Upper lobe of left lung (tissue), 6 donors: ENCODE measurements around the gene NLGN1. TPM values are rescaled to one million over a fixed set of nuclear protein-coding genes. Genes with fewer than 3 reads are reported as not detected.

Experiments
- ATAC-seq, 2 donors: fragments of 200-7000 bp; cut with Tn5 transposase; one replicate each; pipeline ENCODE4 v1.9.1; 2022; ENCODE audit warnings: mild to moderate bottlenecking in 2 of 2, moderate library complexity in 2 of 2; ENCODE audit not compliant: low FRiP score in 2 of 2
- DNase-seq, 2 donors: peaks; one replicate each; pipeline ENCODE4 v3.0.0-alpha.2; 2019 to 2020
- H3K27ac ChIP-seq, 4 donors: fragments of 200-600 bp; sonication (generic); one replicate each; pipeline ENCODE4 v1.5.1; 2016 to 2019
- H3K27me3 ChIP-seq, 4 donors: fragments of 200-600 bp; sonication (generic); one replicate each; pipeline ENCODE4 v1.5.1; 2017 to 2019
- H3K36me3 ChIP-seq, 4 donors: fragments of 200-600 bp; sonication (generic); one replicate each; pipeline ENCODE4 v1.5.1; 2016 to 2019
- H3K4me1 ChIP-seq, 4 donors: fragments of 200-600 bp; sonication (generic); one replicate each; pipeline ENCODE4 v1.5.1; 2018 to 2019
- H3K4me3 ChIP-seq, 4 donors: fragments of 200-600 bp; sonication (generic); one replicate each; pipeline ENCODE4 v1.5.1; 2017 to 2019; ENCODE audit warnings: mild to moderate bottlenecking in 2 of 4, moderate library complexity in 1 of 4
- H3K9me3 ChIP-seq, 4 donors: fragments of 200-600 bp; sonication (generic); one replicate each; pipeline ENCODE4 v1.5.1; 2018 to 2019
- EP300 ChIP-seq, 4 donors: sonication (generic); formaldehyde crosslinking; IDR thresholded peaks; one replicate each; pipeline ENCODE4 v1.5.1; 2017; ENCODE audit warnings: antibody characterized with exemption in 4 of 4, control low read depth in 2 of 4
- POLR2A ChIP-seq, 4 donors: fragments of 450-650 bp; IDR thresholded peaks; one replicate each; pipeline ENCODE4 v1.5.1; 2016 to 2017; ENCODE audit warnings: antibody characterized with exemption in 4 of 4, mild to moderate bottlenecking in 2 of 4
- POLR2AphosphoS5 ChIP-seq, 2 donors: sonication (generic); formaldehyde crosslinking; IDR thresholded peaks; one replicate each; pipeline ENCODE4 v1.5.1; 2017; ENCODE audit warnings: antibody characterized with exemption in 2 of 2
- whole genome bisulfite sequencing, 2 donors: methylation state at CpG; one replicate each; pipeline ENCODE4 v1.1.5; 2017 to 2018; 5-methylcytosine and 5-hydroxymethylcytosine counted together
- total RNA-seq, 6 donors: library from RNA; depleted of rRNA in 4 of 6; stranded (reverse); fragments of >200 nt in 4 of 6; gene quantifications; one replicate each; pipeline versions ENCODE4 v1.1.0 to v1.2.1, GENCODE V29; 2016 to 2021
- TF ChIP-seq, protein P1 (sequence below), 6 experiments: fragments of 450-650 bp in 4 of 6; fragments of 200-600 bp in 2 of 6; sonication (generic) in 2 of 6; IDR thresholded peaks; one replicate each; pipeline ENCODE4 v1.5.1; 2016 to 2019; ENCODE audit warnings: antibody characterized with exemption in 6 of 6
- donor health status: DM: no; HTN: no; CAD: no; lungs with moderate emphysema.
- donor health status: DM: no; HTN: yes; CAD: no; lungs with severe emphysema.

NLGN1 gene
- total RNA-seq, 6 donors from 2014 or later = under 0.01 to 3.5 (median 1.9) TPM

DNA sequence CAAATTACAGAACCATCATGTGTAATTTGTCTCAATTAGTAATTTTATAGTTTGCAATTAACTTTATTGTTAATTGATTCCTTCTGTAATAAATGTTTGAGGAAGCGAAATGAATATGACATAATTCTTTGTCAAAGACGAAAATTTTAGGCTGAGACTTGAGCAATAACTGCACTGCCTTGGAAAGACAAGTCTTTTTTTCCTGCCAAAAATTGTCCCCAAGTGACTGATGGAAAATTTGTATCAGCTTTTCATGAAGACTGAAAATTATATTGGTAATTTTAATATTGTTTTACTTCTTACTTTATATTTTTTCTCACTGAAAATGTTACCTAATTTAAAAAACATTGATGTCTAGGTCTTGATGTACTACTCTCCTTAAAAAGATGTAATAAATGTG is 622.6 kb downstream of the NLGN1 start:
- Histone ChIP-seq H3K9me3 (no peaks in the 10 kb centered on the region), H3K36me3 (no peaks in the 10 kb centered on the region), H3K27me3 (no peaks in the 10 kb centered on the region), H3K27ac (no peak overlapping the region), H3K4me1 (no peaks in the 10 kb centered on the region), H3K4me3 (no peak overlapping the region)
- no peak for ATAC-seq
- 82 to 86% methylated on average over 2 of the region's 2 CpGs for WGBS, 2 donors
- no peak for TF ChIP-seq POLR2AphosphoS5 (IDR thresholded peaks at IDR 0.05)
- TF ChIP-seq EP300 (IDR thresholded peaks at IDR 0.05) = no peak
- no peak for TF ChIP-seq POLR2A (IDR thresholded peaks at IDR 0.05)
- TF ChIP-seq, protein P1, sequence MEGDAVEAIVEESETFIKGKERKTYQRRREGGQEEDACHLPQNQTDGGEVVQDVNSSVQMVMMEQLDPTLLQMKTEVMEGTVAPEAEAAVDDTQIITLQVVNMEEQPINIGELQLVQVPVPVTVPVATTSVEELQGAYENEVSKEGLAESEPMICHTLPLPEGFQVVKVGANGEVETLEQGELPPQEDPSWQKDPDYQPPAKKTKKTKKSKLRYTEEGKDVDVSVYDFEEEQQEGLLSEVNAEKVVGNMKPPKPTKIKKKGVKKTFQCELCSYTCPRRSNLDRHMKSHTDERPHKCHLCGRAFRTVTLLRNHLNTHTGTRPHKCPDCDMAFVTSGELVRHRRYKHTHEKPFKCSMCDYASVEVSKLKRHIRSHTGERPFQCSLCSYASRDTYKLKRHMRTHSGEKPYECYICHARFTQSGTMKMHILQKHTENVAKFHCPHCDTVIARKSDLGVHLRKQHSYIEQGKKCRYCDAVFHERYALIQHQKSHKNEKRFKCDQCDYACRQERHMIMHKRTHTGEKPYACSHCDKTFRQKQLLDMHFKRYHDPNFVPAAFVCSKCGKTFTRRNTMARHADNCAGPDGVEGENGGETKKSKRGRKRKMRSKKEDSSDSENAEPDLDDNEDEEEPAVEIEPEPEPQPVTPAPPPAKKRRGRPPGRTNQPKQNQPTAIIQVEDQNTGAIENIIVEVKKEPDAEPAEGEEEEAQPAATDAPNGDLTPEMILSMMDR (IDR thresholded peaks at IDR 0.05) = no peak
- DNase-seq = no peak

DNA sequence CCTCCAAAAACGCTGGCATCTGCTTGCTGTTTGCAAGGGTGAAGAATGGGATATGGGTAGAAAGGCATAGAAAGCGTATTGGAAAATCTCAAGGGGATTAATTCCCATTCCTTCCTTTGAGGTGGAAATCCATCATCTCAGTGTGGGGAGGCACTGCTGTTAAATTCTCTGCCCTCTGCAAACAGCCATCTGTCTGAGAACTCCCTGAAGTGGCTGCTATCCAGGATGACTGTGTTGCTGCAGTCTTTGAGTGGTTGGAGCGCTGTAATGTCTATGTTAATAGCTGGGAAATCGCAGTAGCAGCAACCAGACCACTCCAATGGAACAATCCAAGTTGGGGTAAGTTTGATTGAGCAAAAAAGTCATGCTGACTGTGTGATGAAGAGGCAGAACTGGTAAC is 625.9 kb downstream of the NLGN1 start:
- DNase-seq = no peak
- H3K4me1 ChIP-seq = no peaks in the 10 kb centered on the region
- no peak for ATAC-seq
- no peaks in the 10 kb centered on the region for H3K36me3 ChIP-seq
- TF ChIP-seq, protein P1 (IDR thresholded peaks at IDR 0.05) = no peak
- TF ChIP-seq POLR2AphosphoS5 (IDR thresholded peaks at IDR 0.05) = no peak
- no peak for TF ChIP-seq EP300 (IDR thresholded peaks at IDR 0.05)
- no peak for TF ChIP-seq POLR2A (IDR thresholded peaks at IDR 0.05)
- 69 to 73% methylated on average over 4 of the region's 4 CpGs for WGBS, 2 donors
- H3K27ac ChIP-seq = no peak overlapping the region
- peaks cover 0 to 5% (median 0%) of the 10 kb centered on the region in 4 donors for H3K9me3 ChIP-seq
- no peaks in the 10 kb centered on the region for H3K27me3 ChIP-seq
- no peak overlapping the region for H3K4me3 ChIP-seq

DNA sequence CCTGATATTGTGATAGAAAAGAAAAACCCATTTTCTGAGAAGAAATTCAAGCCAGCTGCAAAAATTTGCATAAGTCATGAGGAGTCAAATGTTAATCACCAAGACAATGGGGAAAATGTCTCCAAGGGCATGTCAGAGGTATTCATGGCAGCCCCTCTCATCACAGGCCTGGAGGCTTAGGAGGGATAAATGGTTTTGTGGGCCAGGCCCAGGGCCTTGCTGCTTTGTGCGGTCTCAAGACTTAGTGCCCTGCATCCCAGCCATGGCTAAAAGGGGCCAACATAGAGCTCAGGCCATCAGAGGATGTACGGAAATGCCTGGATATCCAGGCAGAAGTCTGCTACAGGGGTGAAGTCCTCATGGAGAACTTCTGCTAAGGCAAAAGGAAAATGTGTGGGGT is 631.1 kb downstream of the NLGN1 start:
- 96 to 100% methylated on average over 2 of the region's 2 CpGs for WGBS, 2 donors
- TF ChIP-seq POLR2A (IDR thresholded peaks at IDR 0.05) = no peak
- TF ChIP-seq POLR2AphosphoS5 (IDR thresholded peaks at IDR 0.05) = no peak
- TF ChIP-seq EP300 (IDR thresholded peaks at IDR 0.05) = no peak
- TF ChIP-seq, protein P1 (IDR thresholded peaks at IDR 0.05) = no peak
- DNase-seq (no peak), ATAC-seq (no peak)
- Histone ChIP-seq H3K27ac (no peak overlapping the region), H3K4me1 (no peaks in the 10 kb centered on the region), H3K9me3 (peaks cover 0 to 18% (median 4%) of the 10 kb centered on the region in 4 donors), H3K27me3 (no peaks in the 10 kb centered on the region), H3K4me3 (no peak overlapping the region), H3K36me3 (no peaks in the 10 kb centered on the region)

DNA sequence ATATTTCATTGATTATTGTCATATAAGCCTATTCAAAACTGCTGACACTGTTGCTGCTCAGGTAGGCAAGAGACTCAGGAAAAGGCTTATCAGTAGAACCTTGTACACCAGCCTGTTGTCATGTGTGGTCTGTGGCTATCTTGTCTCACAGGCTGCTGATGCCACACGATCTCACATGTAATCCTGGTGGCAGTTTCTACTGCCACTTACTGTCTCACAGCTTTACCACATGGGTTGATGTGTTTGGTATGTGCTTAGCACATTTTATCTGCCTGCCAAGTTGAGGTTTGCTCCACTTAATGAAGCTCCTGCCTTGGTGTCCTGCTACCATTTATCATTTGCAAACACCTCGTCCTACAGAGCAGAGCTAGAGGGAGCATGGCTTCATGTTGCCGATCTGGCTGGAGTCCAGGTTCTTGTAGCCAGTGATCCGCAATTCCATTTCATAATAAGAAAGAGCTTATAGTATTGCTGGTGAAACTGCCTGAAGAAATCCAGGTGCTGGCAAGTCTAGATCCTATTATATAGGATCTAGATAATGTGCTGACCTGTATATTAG is 637.9 kb downstream of the NLGN1 start:
- DNase-seq (no peak), ATAC-seq (no peak)
- Histone ChIP-seq H3K27me3 (no peaks in the 10 kb centered on the region), H3K4me3 (no peak overlapping the region), H3K9me3 (no peaks in the 10 kb centered on the region), H3K36me3 (no peaks in the 10 kb centered on the region), H3K4me1 (no peaks in the 10 kb centered on the region), H3K27ac (no peak overlapping the region)
- TF ChIP-seq POLR2AphosphoS5 (IDR thresholded peaks at IDR 0.05) (no peak), POLR2A (IDR thresholded peaks at IDR 0.05) (no peak), EP300 (IDR thresholded peaks at IDR 0.05) (no peak)
- TF ChIP-seq, protein P1 (IDR thresholded peaks at IDR 0.05) = no peak
- 39 to 46% methylated on average over 4 of the region's 4 CpGs for WGBS, 2 donors

DNA sequence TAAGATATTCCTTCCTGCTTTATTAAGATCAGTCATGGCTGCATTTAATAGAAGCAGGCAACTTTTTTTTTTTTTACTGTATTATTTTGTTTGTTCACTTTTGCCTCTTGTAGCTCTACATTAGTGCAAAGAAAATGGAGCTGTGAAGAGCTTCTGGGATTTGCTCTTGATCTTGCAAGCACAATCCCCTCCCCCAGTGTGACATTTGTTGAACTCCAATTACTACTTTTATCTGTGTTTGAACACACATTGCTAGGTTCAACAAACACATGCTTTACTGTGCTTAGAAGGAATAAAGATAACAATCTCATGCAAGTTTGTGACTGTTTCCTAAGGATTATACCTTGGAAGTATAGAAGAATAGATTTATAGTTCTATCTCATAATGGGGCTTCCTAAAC is 648.8 kb downstream of the NLGN1 start:
- no peak for DNase-seq
- Histone ChIP-seq H3K36me3 (no peaks in the 10 kb centered on the region), H3K27me3 (no peaks in the 10 kb centered on the region), H3K9me3 (no peaks in the 10 kb centered on the region), H3K4me1 (no peaks in the 10 kb centered on the region), H3K27ac (no peak overlapping the region), H3K4me3 (no peak overlapping the region)
- no peak for ATAC-seq
- TF ChIP-seq POLR2AphosphoS5 (IDR thresholded peaks at IDR 0.05) (no peak), EP300 (IDR thresholded peaks at IDR 0.05) (no peak)
- TF ChIP-seq, protein P1 (IDR thresholded peaks at IDR 0.05) = no peak
